HepG2 (cell line): ENCODE results near the gene CYP19A1. TPM values are rescaled to one million over a fixed set of nuclear protein-coding genes. Genes with fewer than 3 reads are reported as not detected.

ENCODE experiments used
- ARNT ChIP-seq: fragments of 450-650 bp; IDR thresholded peaks from 2 replicates; pipeline ENCODE4 v1.6.1; 2017
- ELF3 ChIP-seq: IDR thresholded peaks from 2 replicates; pipeline ENCODE4 v1.6.1; 2016; ENCODE audit warnings: missing genetic modification reagents, missing compliant biosample characterization
- HMGXB3 ChIP-seq: sonication (generic); formaldehyde crosslinking; IDR thresholded peaks from 2 replicates; pipeline ENCODE4 v1.4.0; 2020; ENCODE audit warnings: missing genetic modification reagents, borderline replicate concordance
- HMGXB4 ChIP-seq, 2 experiments: sonication (generic) in 1 of 2; formaldehyde crosslinking in 1 of 2; IDR thresholded peaks; 2 replicates each; pipeline versions ENCODE4 v1.4.0 to v1.6.1; 2018 to 2020; ENCODE audit warnings: missing genetic modification reagents in 2 of 2, borderline replicate concordance in 1 of 2, low read depth in 1 of 2, mild to moderate bottlenecking in 1 of 2, missing biosample characterization in 1 of 2
- NFE2L1 ChIP-seq: sonication (generic); formaldehyde crosslinking; IDR thresholded peaks from 2 replicates; pipeline ENCODE4 v1.4.0; 2020; ENCODE audit warnings: missing genetic modification reagents, mild to moderate bottlenecking, borderline replicate concordance
- XRCC5 ChIP-seq: fragments of 200-400 bp; formaldehyde crosslinking; optimal IDR thresholded peaks from 2 replicates; pipeline ENCODE3; 2017; ENCODE audit warnings: mild to moderate bottlenecking, low read length
- ZNF317 ChIP-seq: sonication (generic); formaldehyde crosslinking; IDR thresholded peaks from 2 replicates; pipeline ENCODE4 v1.5.0; 2020; ENCODE audit warnings: mild to moderate bottlenecking, missing genetic modification reagents
- ZNF780A ChIP-seq: sonication (generic); formaldehyde crosslinking; IDR thresholded peaks from 2 replicates; pipeline ENCODE4 v1.8.0; 2022; ENCODE audit warnings: mild to moderate bottlenecking, missing genetic modification reagents, moderate library complexity
- polyA plus RNA-seq, 8 experiments: library from polyadenylated mRNA; depleted of rRNA in 3 of 8; stranded (reverse) in 7 of 8; unstranded in 1 of 8; fragments of >200 nt; fragmentation: Illumina TruSeq in 4 of 8; extraction: Trizol in 4 of 8; gene quantifications; 2 replicates each; pipeline versions ENCODE4 v1.2.1 to v1.2.3, GENCODE V29; 2011 to 2016; ENCODE audit warnings: low read depth in 4 of 8, missing spikeins in 1 of 8, mixed read lengths in 1 of 8; ENCODE audit not compliant: insufficient read depth in 1 of 8
- total RNA-seq, 5 experiments: library from RNA; depleted of rRNA; stranded (reverse); fragments of >200 nt; fragmentation: Illumina TruSeq; extraction: Trizol; gene quantifications; 2 replicates each; pipeline ENCODE4 v1.2.3, GENCODE V29; 2016; ENCODE audit warnings: low read depth in 1 of 5

Gene CYP19A1
- total and polyA plus RNA-seq, 2 of the 13 experiments (the other 11 are each of a cell fraction or from before 2014, with no cell fraction given), result 10.9 to 23.0 TPM

GRCh38 chr15:51192521-51193280 lies 145.7 kb downstream of the CYP19A1 start (continued):
- TF ChIP-seq HMGXB3, result no peak
- no peak for TF ChIP-seq NFE2L1 (CRISPR knock-in tag)
- TF ChIP-seq XRCC5, result peak; percentile 78
- no peak for TF ChIP-seq ELF3 (CRISPR knock-in tag)
- TF ChIP-seq ZNF317, result no peak
- TF ChIP-seq HMGXB4 (CRISPR knock-in tag; IDR thresholded peaks at IDR 0.05; ENCODE audit: borderline replicate concordance in 1 of 2, low read depth in 1 of 2), result 0 out of 4 replicates have a peak, but pooled peaks of 1 of the 2 experiments have one; percentile 26
- TF ChIP-seq ARNT, result no peak
- TF ChIP-seq ZNF780A (CRISPR knock-in tag), result no peak
- TF ChIP-seq, all 625 proteins: peak for 12
